Stimulated activated CD8-positive, alpha-beta memory T cell treated with anti-CD3 and anti-CD28 coated beads, Interleukin-4, amount 100 ng/mL, for 24 hours (primary cell): ENCODE data around the gene SSBP2.
"Not testable (repeated sequence)": the region's sequence is repeated elsewhere in the genome, so short reads cannot be mapped to it uniquely, and the experiment has no call there.

Experiments used
- DNase-seq: peaks from one replicate; pipeline ENCODE4 v3.0.0-alpha.2; 2020; ENCODE audit warnings: low read depth

Gene SSBP2

DNA sequence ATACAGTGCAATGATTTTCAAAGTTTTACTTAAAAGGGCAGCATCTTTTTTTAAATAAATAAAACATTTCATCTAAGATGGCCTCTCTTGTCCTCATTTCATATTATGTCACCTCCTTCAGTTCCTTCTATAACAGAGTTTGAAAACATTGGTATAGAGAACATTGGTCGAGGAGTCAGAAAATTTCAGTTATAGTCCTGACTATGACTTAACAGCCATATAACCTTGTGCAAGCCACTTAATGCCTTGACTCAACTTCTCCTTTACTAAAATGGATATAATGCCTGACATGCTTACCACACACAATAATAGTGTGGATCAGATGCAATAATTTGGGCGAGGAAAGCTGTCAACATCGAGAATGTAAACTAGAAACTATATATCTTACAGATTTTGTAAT is 22.6 kb downstream of the SSBP2 start:
- no peak for DNase-seq

DNA sequence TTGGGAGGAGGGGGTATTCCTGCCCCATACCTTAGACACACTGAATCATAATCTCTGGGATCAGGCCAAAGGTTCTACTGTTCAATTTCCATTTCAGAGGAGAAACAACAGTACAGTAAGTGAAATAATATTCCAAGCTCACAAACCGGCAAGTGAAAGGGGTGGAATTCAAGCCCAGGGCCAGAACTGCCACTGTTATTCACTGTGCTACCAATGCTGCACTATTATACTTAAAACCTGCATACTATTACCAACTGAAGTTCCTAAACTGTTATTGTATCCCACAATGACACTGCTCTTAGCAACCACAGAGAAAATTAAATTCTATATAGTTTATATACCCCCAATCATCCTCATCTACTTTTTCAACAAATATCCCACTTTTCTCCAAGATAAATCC is 24.6 kb downstream of the SSBP2 start:
- DNase-seq = no peak

DNA sequence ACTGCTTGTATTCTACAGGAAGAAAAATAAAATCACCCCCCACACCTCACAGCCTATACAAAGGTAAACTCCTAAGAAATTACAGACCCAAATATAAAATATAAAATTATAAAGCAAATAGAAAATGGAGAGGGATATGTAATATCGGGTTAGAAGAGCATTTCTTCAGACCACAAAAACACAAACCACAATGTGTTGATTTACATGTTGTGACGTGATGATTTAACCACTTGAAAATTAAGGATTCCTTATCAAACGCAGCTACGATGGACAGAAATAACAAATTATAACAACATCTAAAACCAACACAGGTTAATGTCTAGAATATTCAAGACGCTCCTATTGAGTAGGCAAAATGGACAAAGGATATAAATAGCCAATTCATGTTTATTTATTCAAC is 26.3 kb downstream of the SSBP2 start:
- no peak for DNase-seq

DNA sequence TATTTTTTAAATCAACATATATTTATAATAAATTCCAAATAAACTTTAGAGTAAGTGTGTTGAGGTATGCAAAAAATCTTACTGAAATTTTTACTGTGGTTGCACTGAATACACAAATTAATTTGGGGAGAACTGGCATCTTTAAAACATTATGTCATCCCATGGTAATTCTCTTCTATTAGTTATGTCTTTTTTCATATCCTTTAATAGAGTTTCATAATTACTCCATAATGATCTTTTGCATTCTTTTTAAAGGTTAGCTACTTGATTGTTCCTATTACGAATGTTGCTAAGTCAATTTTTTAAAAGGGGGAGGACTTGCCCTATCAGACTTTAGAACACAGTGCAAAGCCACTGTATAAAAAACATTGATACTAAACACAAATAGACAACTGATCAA is 26.8 kb downstream of the SSBP2 start:
- DNase-seq = no peak

DNA sequence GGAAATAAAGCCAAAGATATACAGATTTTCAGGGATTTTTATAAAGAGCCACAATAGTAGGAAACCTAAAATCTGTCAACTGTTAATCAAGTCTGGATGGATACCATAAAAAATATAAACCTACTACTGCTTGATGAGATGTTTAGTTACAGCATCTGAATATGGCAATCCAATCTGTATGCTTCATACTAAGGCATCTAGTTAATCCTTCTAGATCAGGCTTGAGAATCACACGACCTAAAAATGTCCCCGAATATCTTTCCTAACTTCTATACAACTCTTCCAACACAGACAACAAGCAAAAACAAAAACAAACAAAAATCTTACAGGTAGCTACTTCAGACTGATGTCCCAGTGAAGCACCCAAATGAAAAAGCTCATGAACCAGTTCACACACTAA is 29.8 kb downstream of the SSBP2 start:
- no peak for DNase-seq

DNA sequence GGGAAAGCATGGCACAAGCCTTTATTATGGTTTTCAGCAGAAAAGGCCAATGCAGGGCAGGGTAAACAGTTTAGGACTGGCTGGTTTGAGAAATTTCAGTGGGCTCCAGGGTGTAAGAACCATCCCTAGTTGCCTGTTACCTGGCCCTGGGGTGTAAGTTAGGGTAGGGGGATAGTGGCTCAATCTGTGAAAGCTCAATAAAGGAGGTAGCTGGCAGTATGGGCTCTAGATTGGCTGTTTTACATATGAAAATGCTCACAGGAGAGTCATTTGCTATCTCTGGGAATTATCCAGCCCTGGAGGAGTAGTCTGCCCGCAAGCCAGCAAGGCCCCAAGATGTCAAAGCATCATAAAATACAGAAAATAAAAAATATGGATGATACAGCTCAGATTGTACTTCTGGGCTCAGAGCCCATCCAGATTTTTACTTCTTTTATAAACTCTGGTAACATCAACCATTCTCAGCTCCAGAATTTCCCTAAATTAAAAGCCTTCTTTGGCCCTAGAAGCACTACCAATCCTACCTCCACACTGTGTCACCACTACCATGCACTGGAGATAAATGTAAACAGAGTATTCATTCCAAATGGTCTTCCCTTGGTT is 31.1 kb downstream of the SSBP2 start:
- DNase-seq = no peak

DNA sequence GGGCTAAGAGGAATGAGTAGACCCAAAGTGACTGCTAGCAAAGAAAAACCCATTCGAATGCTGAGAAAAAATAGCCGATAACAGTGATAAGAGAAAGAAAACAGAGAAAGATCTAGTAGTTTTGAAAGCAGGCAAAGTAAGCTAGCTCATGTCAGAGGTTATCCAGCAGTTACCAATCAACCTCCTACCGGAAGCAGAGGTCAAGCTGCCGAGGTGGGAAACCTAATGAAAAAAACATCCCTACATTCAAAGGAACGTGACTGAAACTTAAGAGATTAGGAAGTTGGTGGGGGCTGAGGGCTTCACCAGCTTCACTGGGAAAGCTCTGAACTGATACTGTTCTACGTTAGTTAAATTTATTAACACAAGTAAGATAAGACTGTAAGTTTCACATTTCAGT is 32.6 kb downstream of the SSBP2 start:
- DNase-seq = no peak

DNA sequence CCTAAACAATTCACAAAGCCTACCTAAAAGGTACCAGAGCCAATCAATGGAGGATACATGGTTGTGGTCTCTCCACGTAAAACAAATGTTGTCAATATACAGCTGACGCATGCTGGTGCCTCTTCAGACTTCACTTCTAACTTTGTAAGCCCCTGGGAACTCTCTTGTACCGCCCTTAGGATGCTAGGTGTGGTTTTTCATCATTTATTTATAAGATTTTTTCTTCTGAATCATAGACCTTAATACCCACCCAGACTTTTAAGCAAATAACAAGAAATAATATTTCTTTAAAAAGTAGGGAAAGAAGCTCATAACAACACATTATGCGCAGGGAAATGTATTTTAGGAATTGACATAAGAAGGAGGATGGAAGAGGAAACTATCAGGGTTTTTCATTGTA is 33.0 kb downstream of the SSBP2 start:
- DNase-seq = no peak

DNA sequence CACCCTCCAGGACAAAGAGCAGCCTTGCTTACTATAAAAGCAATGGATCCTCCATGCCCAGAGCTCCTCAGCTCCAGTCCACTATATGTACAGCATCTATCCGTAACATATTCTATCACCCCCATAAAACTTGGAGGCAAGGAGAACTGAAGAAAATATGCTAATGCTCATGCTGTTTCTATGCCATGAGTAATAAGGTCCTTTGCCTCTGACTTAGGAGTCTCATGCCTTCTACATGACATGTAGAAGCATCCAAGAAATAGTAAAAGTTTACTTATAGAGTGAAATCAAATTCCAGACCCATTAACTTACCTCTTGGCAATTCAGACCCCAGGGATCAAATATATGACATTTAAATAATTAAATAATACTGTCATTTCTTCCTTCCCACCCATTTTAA is 33.7 kb downstream of the SSBP2 start:
- DNase-seq = no peak

DNA sequence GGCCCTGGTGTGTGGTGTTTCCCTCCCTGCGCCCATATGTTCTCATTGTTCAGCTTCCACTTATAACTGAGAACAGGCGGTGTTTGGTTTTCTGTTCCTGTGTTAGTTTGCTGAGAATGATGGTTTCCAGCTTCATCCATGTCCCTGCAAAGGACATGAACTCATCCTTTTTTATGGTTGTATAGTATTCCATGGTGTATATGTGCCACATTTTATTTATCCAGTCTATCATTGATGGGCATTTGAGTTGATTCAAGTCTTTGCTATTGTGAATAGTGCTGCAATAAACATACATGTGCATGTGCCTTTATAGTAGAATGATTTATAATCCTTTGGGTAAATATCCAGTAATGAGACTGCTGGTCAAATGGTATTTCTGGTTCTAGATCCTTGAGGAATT is 36.8 kb downstream of the SSBP2 start:
- not testable (repeated sequence) for DNase-seq

DNA sequence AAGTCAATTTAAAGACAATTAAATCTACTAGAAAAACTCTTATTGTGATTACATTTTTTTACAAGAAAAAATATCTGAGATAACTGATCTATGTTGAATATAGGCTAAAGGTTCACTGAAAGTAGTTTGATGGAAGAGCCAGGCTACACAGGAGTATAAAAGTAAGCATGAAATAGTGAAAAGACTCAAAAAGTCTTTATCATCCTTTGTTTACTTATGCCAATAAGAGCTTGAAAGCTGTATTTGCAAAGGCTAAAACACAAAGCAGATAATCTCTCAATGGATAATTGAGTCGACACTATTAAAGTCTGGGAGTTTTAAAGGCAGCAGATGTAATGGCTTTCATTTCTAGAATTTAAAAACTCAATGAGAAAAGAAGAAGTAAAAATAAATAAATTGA is 42.0 kb downstream of the SSBP2 start:
- DNase-seq = no peak

DNA sequence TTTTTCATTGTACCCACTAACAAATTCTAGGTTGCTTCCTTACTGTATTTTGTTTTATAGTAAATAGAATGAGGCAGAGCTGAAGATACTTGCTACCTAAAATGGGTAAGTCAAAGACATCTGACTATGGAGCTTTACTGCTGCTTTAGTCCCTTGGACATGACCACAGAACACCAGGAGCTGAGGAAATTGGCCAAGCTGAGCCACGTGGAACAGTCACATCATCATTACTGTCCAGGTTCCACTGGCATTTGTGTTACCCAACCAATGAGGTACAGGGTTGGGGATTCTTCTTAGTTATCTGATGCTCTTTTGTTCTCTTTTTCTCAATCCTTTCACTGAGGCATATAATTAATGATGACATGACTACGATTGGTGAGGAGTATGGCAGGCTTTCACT is 47.1 kb downstream of the SSBP2 start:
- DNase-seq = no peak

DNA sequence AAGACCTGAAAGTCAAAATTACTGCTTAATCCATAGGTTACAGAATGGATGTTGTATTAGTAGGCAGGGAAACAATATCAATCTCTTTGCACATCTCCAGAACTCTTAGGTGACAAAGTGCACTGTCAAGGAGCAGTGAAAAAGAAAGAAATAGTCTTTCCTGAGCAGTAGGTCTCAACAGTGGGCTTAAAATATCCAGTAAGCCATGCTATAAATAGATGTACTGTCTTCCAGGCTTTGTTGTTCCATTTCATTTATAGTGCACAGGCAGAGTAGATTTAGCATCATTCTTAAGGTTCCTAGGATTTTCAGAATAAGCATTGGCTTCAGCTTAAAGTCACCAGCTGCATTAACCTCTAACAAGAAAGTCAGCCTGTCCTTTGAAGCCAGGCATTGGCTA is 50.7 kb downstream of the SSBP2 start:
- DNase-seq = no peak

DNA sequence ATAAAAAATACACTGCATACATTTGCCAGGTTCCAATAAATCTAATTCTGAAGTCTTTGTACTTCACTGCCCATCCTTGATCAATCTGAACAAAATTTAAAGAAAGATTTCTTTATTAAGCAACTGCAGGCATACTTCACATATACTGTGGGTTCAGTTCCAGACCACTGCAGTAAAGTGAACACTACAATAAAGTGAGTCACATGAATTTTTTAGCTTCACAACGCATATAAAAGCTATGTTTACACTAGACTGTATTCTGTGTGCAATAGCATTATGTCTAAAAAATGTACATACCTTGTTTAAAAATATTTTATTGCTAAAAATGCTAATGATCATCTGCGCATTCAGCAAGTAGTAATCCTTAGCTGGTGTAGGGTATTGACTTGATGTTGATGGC is 52.1 kb downstream of the SSBP2 start:
- no peak for DNase-seq

DNA sequence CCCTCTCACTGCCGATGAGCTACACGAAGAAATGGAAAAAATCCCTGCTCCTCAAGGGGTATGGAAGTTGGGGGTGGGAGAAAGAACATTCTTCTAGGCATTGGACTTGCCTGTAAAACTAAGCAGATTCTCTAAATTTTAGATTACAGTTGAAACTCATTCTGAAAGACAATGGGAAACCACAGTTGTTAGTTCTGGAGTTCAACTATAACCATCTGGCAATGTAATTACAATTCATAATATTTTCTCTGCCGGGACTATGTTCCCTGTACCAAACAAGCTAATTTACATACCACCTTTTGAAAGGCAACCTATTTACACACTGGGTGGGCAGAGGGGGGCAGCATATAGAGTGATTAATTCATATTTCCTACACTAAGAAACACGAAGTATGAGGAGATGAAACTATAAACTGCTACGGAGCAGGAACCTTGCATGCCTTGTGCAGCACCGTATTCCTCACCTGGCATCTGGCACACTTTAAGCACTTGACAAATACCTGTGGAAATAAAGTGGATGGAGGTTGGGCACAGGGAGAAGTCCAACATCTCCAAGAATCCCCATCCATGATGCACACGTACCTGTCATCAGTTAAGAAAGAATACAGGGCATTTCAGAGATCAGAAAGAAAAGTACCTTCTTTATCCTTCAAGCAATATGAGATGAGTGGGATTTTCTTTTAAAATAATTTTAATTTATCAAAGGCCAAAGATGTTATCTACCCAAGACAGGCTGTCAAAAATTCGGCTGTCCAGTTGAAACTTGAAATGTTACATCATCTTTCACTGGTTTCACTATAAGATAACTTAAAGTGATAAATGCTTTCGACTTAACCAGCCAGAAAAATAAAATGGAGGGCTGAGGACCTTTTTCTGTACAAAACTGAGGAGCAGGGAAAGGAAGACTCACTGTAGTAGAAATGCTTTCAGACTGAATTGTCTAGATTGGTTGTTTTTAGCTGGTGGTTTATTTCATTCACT is 54.2 kb downstream of the SSBP2 start:
- no peak for DNase-seq

DNA sequence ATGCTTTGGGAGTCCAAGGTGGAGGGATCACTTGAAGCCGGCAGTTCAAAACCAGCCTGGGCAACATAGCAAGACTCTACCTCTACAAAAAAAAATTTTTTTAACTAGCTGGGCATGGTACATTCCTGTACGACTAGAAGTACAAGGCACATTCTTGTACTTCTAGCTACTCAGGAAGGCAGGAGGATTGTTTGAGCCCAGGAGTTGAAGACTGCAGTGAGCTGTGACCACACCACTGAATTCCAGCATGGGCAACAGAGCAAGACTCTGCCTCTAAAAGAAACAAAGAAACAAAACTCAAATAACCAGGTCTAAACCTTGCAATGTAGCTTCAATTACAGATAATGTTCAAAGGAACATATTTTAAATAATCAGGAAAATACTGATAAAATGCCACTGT is 56.2 kb downstream of the SSBP2 start:
- DNase-seq = no peak

DNA sequence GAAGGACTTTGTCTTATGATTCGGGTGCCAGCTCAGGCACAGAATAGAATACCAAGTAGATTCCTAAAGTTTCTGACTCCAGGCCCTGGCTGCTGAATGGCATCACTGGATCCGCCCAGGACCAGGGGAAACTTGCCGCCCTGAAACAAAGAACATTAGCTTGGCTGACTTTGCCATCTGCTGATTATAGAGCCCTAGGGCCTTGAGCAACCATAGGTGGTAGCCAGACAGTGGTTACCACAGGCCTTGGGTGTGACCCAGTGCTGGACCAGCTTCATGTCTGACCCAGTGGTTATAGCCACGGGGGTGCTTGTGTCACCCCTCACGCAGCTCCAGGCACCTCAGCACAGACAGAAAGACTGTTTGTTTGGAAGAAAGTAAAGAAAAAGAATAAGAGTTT is 62.7 kb downstream of the SSBP2 start:
- DNase-seq = no peak

DNA sequence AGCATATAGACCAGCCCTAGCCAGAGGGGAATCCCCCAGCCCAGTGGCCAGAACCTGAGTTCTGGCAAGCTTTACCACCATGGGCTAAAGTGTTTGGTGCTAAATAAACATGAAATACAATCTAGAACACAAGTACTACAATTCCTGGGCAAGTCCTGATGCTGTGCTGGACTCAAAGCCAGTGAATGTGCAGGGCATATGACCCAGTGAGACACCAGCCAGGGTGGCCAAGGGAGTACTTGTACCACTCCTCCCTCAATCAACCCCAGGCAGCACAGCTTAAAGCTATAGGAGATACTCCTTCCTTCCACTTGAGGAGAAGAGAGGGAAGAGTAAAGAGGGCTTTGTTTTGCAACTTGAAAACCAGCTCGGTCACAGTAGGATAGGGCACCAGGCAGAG is 63.6 kb downstream of the SSBP2 start:
- no peak for DNase-seq

DNA sequence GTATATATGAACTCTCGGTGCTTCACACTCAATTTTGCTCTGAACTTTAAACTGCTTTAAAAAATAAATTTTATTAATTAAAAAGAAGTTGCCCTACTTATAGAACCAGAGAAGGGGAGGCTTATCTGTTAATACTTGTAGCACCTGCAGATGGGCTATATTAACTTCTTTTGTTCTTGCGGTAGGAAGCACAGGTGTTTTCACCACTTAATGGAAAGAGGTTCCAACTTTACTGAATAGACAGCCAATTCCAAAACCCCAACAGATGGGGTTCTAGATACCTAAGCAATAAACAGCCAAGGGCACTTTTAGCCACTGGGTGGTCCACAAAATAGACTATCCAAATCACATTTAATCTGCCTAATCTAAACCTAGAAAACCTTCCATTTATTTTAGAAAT is 65.4 kb downstream of the SSBP2 start:
- no peak for DNase-seq

DNA sequence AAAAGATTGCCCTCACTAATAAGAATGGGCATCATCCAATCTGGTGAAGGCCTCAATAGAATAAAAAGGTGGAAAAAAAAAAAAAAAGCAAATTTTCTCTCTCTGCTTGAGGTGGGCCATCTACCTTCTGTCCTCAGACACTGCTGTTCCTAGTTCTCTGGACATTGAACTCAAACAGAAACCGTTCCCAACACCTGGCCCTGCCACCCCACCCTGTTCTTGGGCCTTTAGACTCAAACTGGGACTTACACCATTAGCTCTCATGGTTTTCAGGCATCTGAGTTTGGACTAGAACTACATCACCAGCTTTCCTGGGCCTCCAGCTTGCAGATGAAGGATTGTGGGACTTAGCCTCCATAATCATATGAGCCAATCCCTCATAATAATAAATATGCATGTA is 71.0 kb downstream of the SSBP2 start:
- DNase-seq = no peak

DNA sequence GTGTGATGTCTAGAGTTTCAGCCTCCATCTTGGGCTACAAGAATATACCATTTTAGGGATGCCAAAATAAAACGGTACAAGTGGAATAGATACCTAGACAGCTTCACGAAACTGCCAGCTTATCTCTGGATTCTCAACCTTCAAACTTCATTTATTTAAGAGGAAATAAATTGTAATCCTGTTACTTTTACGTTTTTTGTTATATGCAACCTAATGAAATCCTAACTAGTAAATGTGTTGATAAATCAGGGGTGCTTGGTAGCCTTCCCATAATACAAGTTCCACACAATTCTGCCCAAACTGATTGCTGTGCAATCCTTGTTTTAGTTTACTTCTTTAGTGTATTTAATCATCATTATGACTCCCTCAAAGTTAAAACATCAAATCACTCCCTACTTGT is 75.5 kb downstream of the SSBP2 start:
- DNase-seq = no peak

DNA sequence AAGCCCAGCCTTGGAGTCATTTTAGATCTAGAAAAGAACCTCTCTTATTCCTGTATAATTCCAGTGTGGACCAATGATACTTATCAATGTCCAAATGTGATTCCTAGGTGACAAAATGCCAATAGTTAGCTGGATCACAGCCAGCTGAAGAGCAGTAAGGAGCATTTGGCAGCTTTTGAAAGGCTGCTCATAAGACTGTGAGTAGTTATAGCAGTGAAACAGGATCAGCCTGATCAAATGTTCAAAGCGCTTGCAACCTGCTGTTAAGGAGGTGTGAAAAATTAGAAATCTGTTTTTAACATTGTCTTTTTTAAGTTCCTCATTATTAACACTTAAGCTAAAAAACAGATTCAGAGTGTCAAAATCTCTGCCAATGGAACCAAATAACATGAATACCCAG is 85.1 kb downstream of the SSBP2 start:
- DNase-seq = no peak

DNA sequence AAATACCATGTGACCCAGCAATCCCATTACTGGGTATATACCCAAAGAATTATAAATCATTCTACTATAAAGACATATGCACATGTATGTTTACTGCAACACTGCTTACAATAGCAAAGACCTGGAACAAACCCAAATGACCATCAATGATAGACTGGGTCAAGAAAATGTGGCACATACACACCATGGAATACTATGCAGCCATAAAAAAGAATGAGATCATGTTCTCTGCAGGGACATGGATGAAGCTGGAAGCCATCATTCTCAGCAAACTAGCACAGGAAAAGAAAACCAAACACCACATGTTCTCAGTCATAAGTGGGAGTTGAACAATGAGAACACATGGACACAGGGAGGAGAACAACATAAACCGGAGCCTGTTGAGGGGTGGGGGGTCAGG is 90.3 kb downstream of the SSBP2 start:
- not testable (repeated sequence) for DNase-seq

DNA sequence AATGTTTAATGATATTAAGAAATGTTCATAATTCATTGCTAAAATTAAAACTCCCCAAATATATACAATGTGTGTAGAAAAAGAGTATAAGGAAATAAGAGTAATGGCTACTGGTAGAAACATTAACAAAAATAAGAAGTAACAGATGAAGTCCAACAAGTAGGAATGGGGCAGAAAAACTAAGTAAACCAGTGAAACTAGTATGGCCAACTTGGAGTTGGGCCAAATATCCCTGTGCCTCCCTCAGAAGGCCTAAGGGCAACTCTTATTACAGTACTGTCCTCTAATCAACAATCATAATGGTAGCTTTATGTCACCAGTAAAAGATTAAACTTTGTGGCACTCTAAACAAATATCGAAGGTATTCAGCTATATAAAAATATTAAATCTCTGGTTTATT is 93.5 kb downstream of the SSBP2 start:
- DNase-seq = no peak
